ENCODE measurements around the gene TRAPPC4.
"Not testable (repeated sequence)": the region's sequence is repeated elsewhere in the genome, so short reads cannot be mapped to it uniquely, and the experiment has no call there.

Gene TRAPPC4

GRCh38 chr11:119014209-119014924 is 4.2 kb upstream of the TRAPPC4 start:
- no peak overlapping the region for H3K4me3 ChIP-seq (ENCODE audit: control insufficient read depth, low read depth, low read length)
- DNase-seq (ENCODE audit: low read depth) = no peak
- TF ChIP-seq CTCF (conservative IDR thresholded peaks at IDR 0.05; ENCODE audit: control insufficient read depth, insufficient read depth, low read depth, low read length) = no peak

GRCh38 chr11:119015054-119015611 is 3.4 kb upstream of the TRAPPC4 start:
- DNase-seq (ENCODE audit: low read depth) = no peak
- H3K4me3 ChIP-seq (ENCODE audit: control insufficient read depth, low read depth, low read length) = no peak overlapping the region
- TF ChIP-seq CTCF (conservative IDR thresholded peaks at IDR 0.05; ENCODE audit: control insufficient read depth, insufficient read depth, low read depth, low read length) = peak; percentile 9

GRCh38 chr11:119016216-119017009 is 2.2 kb upstream of the TRAPPC4 start:
- DNase-seq (ENCODE audit: low read depth) = no peak
- peak overlapping the region; percentile 98 for H3K4me3 ChIP-seq (ENCODE audit: control insufficient read depth, low read depth, low read length)
- no peak for TF ChIP-seq CTCF (conservative IDR thresholded peaks at IDR 0.05; ENCODE audit: control insufficient read depth, insufficient read depth, low read depth, low read length)

GRCh38 chr11:119017377-119017776 is 1.2 kb upstream of the TRAPPC4 start:
- not testable (repeated sequence) for DNase-seq (ENCODE audit: low read depth)

GRCh38 chr11:119019996-119020395 is 1.4 kb downstream of the TRAPPC4 start:
- no peak for TF ChIP-seq CTCF (conservative IDR thresholded peaks at IDR 0.05; ENCODE audit: control insufficient read depth, insufficient read depth, low read depth, low read length)
- no peak for DNase-seq (ENCODE audit: low read depth)
- H3K4me3 ChIP-seq (ENCODE audit: control insufficient read depth, low read depth, low read length) = peak overlapping the region; percentile 98

More at GRCh38 chr11:119017377-119017776, 1.2 kb upstream of the TRAPPC4 start:
- H3K4me3 ChIP-seq (ENCODE audit: control insufficient read depth, low read depth, low read length) = peak overlapping the region; percentile 98

GRCh38 chr11:119021631-119022030 is 3.1 kb downstream of the TRAPPC4 start:
- H3K4me3 ChIP-seq (ENCODE audit: control insufficient read depth, low read depth, low read length) = no peak overlapping the region
- no peak for TF ChIP-seq CTCF (conservative IDR thresholded peaks at IDR 0.05; ENCODE audit: control insufficient read depth, insufficient read depth, low read depth, low read length)
- DNase-seq (ENCODE audit: low read depth) = no peak

GRCh38 chr11:119023741-119024140 is 5.2 kb downstream of the TRAPPC4 start:
- no peak for DNase-seq (ENCODE audit: low read depth)
- TF ChIP-seq CTCF (conservative IDR thresholded peaks at IDR 0.05; ENCODE audit: control insufficient read depth, insufficient read depth, low read depth, low read length) = no peak
- no peak overlapping the region for H3K4me3 ChIP-seq (ENCODE audit: control insufficient read depth, low read depth, low read length)
